Brain microvascular endothelial cell (primary cell): ENCODE data around the gene VWC2.
"Not testable (repeated sequence)": the region's sequence is repeated elsewhere in the genome, so short reads cannot be mapped to it uniquely, and the experiment has no call there.

Experiments
- DNase-seq: peaks from one replicate; pipeline ENCODE4 v3.0.0-alpha.2; 2020
- H3K27ac ChIP-seq: fragments of 250-450 bp; sonication (Bioruptor Pico); 2 replicates; pipeline ENCODE4 v1.5.1; 2020; ENCODE audit warnings: mild to moderate bottlenecking, moderate library complexity
- H3K27me3 ChIP-seq: fragments of 250-450 bp; sonication (Bioruptor Pico); replicated peaks from 2 replicates; pipeline ENCODE4 v1.5.1; 2020; ENCODE audit warnings: mild to moderate bottlenecking
- H3K36me3 ChIP-seq: fragments of 250-450 bp; sonication (Bioruptor Pico); replicated peaks from 2 replicates; pipeline ENCODE4 v1.5.1; 2020; ENCODE audit warnings: mild to moderate bottlenecking
- H3K4me3 ChIP-seq: 2 replicates; pipeline ENCODE4 v1.5.1; 2011; ENCODE audit warnings: low read depth, mild to moderate bottlenecking, control low read depth, low read length, moderate library complexity
- CTCF ChIP-seq: IDR thresholded peaks from 2 replicates; pipeline ENCODE4 v1.5.1; 2011; ENCODE audit warnings: low read depth, mild to moderate bottlenecking, moderate library complexity, low read length, control low read depth, inconsistent platforms; ENCODE audit errors: missing control alignments
- in situ Hi-C: cut with HindIII; loops from 2 replicates; pipeline ENCODE4 v1.10.0; 2017; ENCODE audit warnings: low sequenced_read_pairs, low pct_ligation_motif_present

Gene VWC2

GRCh38 chr7:49840751-49841405 lies 67.4 kb downstream of the VWC2 start:
- no peak for DNase-seq
- no peaks in the 10 kb centered on the region for H3K27me3 ChIP-seq
- no peaks in the 10 kb centered on the region for H3K36me3 ChIP-seq
- H3K27ac ChIP-seq: no peak overlapping the region
- no peak for TF ChIP-seq CTCF
- in situ Hi-C loops: no loop called here
- H3K4me3 ChIP-seq: no peak overlapping the region

- H3K27ac ChIP-seq: no peak overlapping the region
- no peaks in the 10 kb centered on the region for H3K36me3 ChIP-seq
- no peaks in the 10 kb centered on the region for H3K27me3 ChIP-seq
- in situ Hi-C loops: no loop called here
- no peak overlapping the region for H3K4me3 ChIP-seq
- DNase-seq: no peak
- no peak for TF ChIP-seq CTCF
Observed at GRCh38 chr7:49845626-49846025, 72.2 kb downstream of the VWC2 start.

- Histone ChIP-seq H3K4me3 (no peak overlapping the region), H3K27ac (no peak overlapping the region), H3K36me3 (no peaks in the 10 kb centered on the region), H3K27me3 (no peaks in the 10 kb centered on the region)
- TF ChIP-seq CTCF: no peak
- DNase-seq: no peak
- in situ Hi-C loops: no loop called here
Observed at GRCh38 chr7:49848211-49848841, 74.9 kb downstream of the VWC2 start.

GRCh38 chr7:49850921-49851613 lies 77.6 kb downstream of the VWC2 start:
- Histone ChIP-seq H3K4me3 (no peak overlapping the region), H3K36me3 (no peaks in the 10 kb centered on the region), H3K27me3 (no peaks in the 10 kb centered on the region), H3K27ac (no peak overlapping the region)
- no peak for DNase-seq
- TF ChIP-seq CTCF: no peak
- in situ Hi-C loops: no loop called here

GRCh38 chr7:49851614-49851934 lies 78.1 kb downstream of the VWC2 start:
- H3K27ac ChIP-seq, in situ Hi-C loops, H3K27me3 ChIP-seq, H3K4me3 ChIP-seq, DNase-seq, H3K36me3 ChIP-seq: not testable (repeated sequence)

GRCh38 chr7:49852619-49853462 lies 79.4 kb downstream of the VWC2 start:
- no peaks in the 10 kb centered on the region for H3K36me3 ChIP-seq
- no peak overlapping the region for H3K27ac ChIP-seq
- DNase-seq: peak; percentile 50
- no peak overlapping the region for H3K4me3 ChIP-seq
- in situ Hi-C loops: no loop called here
- H3K27me3 ChIP-seq: no peaks in the 10 kb centered on the region
- peak; percentile 66 for TF ChIP-seq CTCF
